IPS-18c (cell line): Measurements from ENCODE around the gene TBCEL.

Source experiments
- H3K4me3 ChIP-seq: 2 replicates; pipeline ENCODE4 v1.7.0; 2013; ENCODE audit warnings: low read depth, mild to moderate bottlenecking, low read length, moderate library complexity; ENCODE audit not compliant: insufficient read depth
- H3K9me3 ChIP-seq: one replicate; pipeline ENCODE4 v1.6.1; 2013; ENCODE audit warnings: mild to moderate bottlenecking, low read length, moderate library complexity; ENCODE audit not compliant: control insufficient read depth, insufficient read depth

Gene TBCEL

DNA sequence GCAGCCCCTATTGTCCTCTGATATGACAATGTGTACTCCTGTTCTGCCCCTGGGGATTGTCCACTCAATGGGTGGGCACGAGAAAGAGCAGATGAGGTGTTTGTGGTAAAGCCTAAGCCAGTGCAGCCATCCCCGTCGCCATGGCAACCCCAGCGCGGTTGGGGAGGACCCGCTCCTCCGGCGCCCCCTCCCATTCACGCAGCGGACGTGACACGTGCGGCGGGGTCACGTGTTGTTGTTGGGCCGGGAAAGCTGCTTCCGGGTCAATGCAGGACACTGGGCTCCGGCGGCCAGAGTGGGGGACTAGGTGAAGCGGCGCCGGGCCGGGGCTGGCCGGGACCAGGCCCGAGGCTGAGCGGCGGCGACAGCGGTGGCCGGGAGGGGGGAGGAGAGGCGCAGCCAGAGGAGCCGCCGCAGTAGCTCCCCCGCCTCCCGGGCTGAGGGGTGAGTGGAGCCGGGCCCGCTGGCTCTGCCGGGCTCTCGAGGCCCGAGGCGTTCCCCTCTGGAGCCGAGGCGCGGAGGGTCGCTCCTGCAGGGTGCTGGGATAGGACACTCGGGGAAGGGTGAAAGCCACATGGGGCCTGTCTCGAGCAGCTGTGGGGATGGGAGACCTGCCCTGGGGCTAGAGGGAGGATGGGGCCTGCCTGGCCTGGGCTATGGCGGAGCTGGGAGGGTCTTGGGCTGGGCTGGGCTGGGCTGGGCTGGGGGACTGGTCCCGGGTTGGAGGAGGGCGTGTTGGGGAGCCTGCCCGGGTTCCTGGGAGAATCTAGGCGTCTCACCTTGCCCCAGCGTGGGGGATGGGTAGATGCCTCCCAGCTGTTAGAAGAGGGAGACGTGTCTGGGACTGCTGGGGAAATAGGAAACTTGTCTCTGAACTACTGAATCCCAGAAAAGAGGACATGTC lies at the start of gene TBCEL:
Gene TBCEL (plus strand): TSS at position 255 of the 904 bp plus-strand sequence. CDS start 21,589 bp downstream, outside the sequence.
- H3K4me3 ChIP-seq, result peak within 1 kb of the TSS; percentile 90

DNA sequence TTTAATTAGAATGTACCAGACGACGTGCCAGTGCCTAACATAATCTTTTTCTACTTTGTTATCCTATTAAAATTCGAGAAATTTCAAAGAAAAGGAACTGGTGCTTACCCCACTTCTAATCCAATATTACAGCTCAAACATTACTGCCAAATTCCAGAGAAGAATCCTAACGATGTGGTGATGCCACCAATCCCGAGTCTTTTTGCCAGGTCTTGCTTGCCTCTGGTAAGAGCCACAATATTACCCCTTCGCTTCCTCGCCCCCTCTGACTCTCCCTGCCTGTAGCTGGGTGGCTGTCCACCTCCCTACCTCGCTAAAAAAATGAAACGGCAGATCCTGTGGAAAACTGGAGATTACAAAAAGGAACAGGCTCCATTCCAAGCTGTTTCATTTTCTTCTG lies 49.4 kb upstream of the TBCEL start:
- no peaks in the 10 kb centered on the region for H3K9me3 ChIP-seq
- no peak overlapping the region for H3K4me3 ChIP-seq

More for the DNA sequence above, at the start of gene TBCEL:
- H3K9me3 ChIP-seq, result no peaks in the 10 kb centered on the region

DNA sequence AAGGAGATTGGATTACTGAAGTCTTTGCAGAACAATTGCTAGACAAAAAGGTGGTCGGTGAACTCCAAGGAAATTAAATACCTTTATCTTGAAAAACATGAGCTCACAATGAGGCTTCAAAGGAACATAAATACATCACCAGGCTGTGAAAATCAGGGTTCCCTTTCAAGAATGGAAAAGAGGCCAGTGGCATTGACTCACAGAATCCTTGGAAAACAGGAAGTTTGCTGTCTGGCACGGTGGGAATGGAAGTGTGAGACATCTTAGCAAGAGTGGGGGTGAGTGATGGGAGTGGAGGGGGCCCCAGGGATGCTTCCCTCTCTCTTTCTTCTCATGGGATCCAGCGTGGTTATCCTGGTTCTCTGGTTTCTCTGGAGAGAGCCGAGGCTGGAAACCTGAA lies 48.9 kb upstream of the TBCEL start:
- H3K9me3 ChIP-seq, result no peaks in the 10 kb centered on the region
- H3K4me3 ChIP-seq, result no peak overlapping the region

GRCh38 chr11:120977266-120978137 lies 46.4 kb upstream of the TBCEL start:
- Histone ChIP-seq H3K9me3 (no peaks in the 10 kb centered on the region), H3K4me3 (no peak overlapping the region)

DNA sequence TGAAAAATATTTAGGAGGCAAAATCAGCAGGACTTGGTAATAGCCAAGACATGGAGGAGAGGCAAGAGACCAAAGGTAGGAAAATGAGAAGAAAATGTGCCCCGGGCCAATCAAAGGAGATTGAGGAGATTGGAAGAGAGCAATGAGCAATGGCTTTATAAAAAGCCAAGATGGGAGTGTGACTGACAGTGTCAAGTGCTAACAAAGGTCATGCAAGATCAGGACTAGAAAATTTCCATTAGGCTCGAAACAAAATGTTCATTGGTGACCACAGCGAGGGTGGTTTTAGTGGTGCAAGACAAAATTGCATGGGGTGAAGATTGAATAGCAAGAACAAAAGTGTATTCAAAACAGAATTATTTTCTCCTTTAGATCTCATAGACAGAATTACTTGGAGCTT lies 45.2 kb upstream of the TBCEL start:
- Histone ChIP-seq H3K4me3 (no peak overlapping the region), H3K9me3 (no peaks in the 10 kb centered on the region)

DNA sequence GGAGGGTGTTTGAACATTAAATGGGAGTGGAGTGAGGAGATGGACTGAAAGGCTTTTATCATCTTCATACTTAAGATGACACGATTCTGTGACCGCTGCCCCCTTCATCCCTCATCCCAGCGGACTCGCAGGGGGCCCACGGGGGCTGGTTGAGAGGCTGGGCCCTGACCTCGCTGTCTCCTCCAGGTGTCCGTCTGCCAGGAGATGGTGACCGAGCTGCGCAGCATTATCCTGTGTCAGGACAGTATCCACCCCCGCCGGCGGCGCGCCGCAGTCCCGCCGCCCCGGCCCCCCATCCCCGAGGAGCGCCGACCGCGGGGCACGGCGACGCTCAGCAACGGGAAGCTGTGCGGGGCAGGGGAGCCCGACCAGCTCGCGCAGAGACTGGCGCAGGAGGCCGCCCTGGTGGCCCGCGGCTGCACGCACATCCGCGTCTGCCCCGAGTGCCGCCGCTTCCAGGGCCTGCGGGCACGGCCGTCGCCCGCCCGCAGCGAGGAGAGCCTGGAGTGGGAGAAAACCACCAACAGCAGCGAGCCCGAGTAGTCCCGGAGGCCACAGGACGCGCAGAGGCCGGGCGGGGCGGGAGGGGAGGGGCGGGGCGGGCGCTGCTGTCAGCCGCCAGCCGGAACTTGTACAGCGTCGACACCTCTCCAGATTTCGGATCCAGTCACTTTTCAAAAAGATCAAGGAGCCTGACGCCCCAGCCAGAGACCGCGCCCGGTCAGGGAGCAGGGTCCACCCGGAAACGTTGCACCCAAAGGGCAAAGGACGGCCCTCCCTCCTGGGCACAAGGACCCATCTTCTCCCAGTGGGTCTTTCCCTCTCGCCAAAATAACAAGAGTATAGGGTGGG lies 38.0 kb upstream of the TBCEL start:
- peak overlapping the region; percentile 44; the same call in 1 of the 2 replicates for H3K4me3 ChIP-seq
- no peaks in the 10 kb centered on the region for H3K9me3 ChIP-seq

- Histone ChIP-seq H3K4me3 (no peak overlapping the region), H3K9me3 (no peaks in the 10 kb centered on the region)
These were observed 35.3 kb upstream of the TBCEL start for GRCh38 chr11:120988603-120989002.

- no peak overlapping the region for H3K4me3 ChIP-seq
- H3K9me3 ChIP-seq, result no peaks in the 10 kb centered on the region
These were observed 31.8 kb upstream of the TBCEL start for GRCh38 chr11:120991830-120992686.

- H3K9me3 ChIP-seq, result no peaks in the 10 kb centered on the region
- H3K4me3 ChIP-seq, result no peak overlapping the region
These were observed 29.6 kb upstream of the TBCEL start for GRCh38 chr11:120994091-120994859.

- Histone ChIP-seq H3K4me3 (no peak overlapping the region), H3K9me3 (no peaks in the 10 kb centered on the region)
These were observed 28.7 kb upstream of the TBCEL start for GRCh38 chr11:120995184-120995583.

DNA sequence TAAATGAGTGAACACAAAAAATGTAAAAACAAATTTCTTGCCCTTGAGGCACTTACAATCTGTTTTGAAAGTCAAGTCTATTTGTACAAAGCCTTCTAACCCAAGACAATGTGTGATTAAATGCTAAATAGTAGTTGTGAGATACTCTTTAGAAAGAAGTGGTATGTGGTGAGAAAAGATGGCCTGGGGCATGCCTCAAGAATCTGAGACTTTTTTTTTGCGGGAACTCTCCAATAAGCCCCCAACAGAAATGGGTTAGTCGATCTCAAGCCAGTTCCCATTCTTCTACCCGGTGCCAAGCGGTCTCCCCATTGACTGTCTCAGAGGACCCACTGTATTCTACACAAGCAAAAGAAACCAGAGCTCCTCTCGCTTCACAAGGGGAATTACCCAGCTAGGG lies 26.9 kb upstream of the TBCEL start:
- Histone ChIP-seq H3K4me3 (no peak overlapping the region), H3K9me3 (no peaks in the 10 kb centered on the region)

GRCh38 chr11:120998581-120998980 lies 25.3 kb upstream of the TBCEL start:
- no peaks in the 10 kb centered on the region for H3K9me3 ChIP-seq
- H3K4me3 ChIP-seq, result no peak overlapping the region

DNA sequence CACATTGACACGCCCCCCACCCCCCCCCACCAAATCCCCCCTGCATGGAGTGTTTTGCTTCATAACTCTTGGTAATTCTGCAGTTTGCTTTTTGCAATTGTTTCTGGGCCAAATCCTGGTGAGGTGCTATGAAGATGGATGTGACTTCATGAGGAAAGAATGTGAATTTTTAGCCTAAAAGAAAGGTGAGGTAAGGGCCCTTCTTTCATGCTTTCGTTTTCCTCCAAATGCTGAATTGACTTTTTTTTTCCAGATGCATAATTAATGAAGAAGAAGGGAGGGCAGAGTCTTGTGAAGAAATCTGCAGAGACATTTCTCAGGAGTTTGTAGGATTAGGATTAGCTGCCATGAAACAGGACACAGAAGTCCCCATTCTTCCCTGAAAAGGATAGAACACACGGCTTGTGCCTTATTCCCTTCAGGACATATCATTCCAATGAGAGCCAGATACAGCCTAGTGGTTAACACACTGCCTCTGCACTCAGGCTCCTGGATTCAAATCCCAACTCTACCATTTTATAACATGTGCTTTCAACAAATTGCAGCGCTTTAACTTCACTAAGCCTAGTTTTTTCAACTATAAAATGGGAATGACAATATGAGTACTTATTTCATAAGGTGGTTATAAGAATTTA lies 19.6 kb upstream of the TBCEL start:
- Histone ChIP-seq H3K4me3 (no peak overlapping the region), H3K9me3 (no peaks in the 10 kb centered on the region)

DNA sequence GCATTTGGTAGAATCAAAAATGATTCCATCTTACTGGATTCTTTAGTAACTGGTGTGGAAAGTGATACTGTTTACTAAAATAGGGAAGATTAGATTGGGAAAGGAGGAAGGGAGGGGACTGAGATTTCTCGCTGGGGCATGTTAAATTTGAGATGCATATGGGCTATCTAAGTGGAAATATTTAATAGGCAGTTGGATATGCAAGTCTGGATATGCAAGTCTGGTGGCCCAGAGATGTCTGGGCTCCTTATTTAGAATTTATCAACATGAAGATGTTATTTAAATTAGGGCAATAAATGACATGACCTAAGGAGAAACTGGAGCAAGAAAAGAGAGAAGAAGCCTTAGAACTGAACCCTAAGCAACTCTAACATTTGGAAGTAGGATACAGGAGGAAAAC lies 17.0 kb upstream of the TBCEL start:
- Histone ChIP-seq H3K4me3 (no peak overlapping the region), H3K9me3 (no peaks in the 10 kb centered on the region)

- no peaks in the 10 kb centered on the region for H3K9me3 ChIP-seq
- no peak overlapping the region for H3K4me3 ChIP-seq
These were observed 15.4 kb upstream of the TBCEL start for GRCh38 chr11:121008551-121008950.
